Prostate gland (tissue), 2 donors: ENCODE data around the gene SNX25.
"Not testable (repeated sequence)": the region's sequence is repeated elsewhere in the genome, so short reads cannot be mapped to it uniquely, and the experiment has no call there.

Experiments used
- CTCF ChIP-seq, 4 experiments: fragments of 200-600 bp in 2 of 4; fragments of 450-650 bp in 2 of 4; sonication (generic) in 2 of 4; IDR thresholded peaks; 1 replicate in 3 of 4; 2 replicates in 1 of 4; pipeline ENCODE4 v1.5.1; 2016 to 2019; ENCODE audit warnings: antibody characterized with exemption in 4 of 4, mild to moderate bottlenecking in 2 of 4, moderate library complexity in 2 of 4
- POLR2A ChIP-seq: fragments of 450-650 bp; IDR thresholded peaks from one replicate; pipeline ENCODE4 v1.6.1; 2016; ENCODE audit warnings: antibody characterized with exemption, mild to moderate bottlenecking
- POLR2AphosphoS5 ChIP-seq: sonication (generic); formaldehyde crosslinking; IDR thresholded peaks from one replicate; pipeline ENCODE4 v1.6.1; 2017; ENCODE audit warnings: antibody characterized with exemption

- TF ChIP-seq CTCF (IDR thresholded peaks at IDR 0.05); POLR2AphosphoS5; POLR2A: not testable (repeated sequence)
Observed at GRCh38 chr4:185362570-185362969, 153.2 kb downstream of the SNX25 start.
